Endodermal cell (in vitro differentiated cells): ENCODE measurements around the gene ROBO4. TPM values are rescaled to one million over a fixed set of nuclear protein-coding genes. Genes with fewer than 3 reads are reported as not detected.

Experiments
- DNase-seq: peaks from one replicate; pipeline ENCODE4 v3.0.0-alpha.2; 2017
- H3K27ac ChIP-seq: 2 replicates; pipeline ENCODE4 v1.5.1; 2013; ENCODE audit warnings: mild to moderate bottlenecking, low read depth, low read length, moderate library complexity
- H3K27me3 ChIP-seq: 2 replicates; pipeline ENCODE4 v1.6.1; 2013; ENCODE audit warnings: mild to moderate bottlenecking, low read length, moderate library complexity; ENCODE audit not compliant: insufficient read depth, control insufficient read depth, poor library complexity, severe bottlenecking
- H3K36me3 ChIP-seq: 2 replicates; pipeline ENCODE4 v1.7.0; 2013; ENCODE audit warnings: mild to moderate bottlenecking, low read length, moderate library complexity; ENCODE audit not compliant: control insufficient read depth, insufficient read depth
- H3K4me1 ChIP-seq: one replicate; pipeline ENCODE4 v1.7.0; 2013; ENCODE audit warnings: low read length; ENCODE audit not compliant: control insufficient read depth, insufficient read depth
- H3K4me3 ChIP-seq: 2 replicates; pipeline ENCODE4 v1.5.1; 2013; ENCODE audit warnings: mild to moderate bottlenecking, low read length, moderate library complexity
- H3K9ac ChIP-seq: 2 replicates; pipeline ENCODE4 v1.6.1; 2013; ENCODE audit warnings: mild to moderate bottlenecking, low read length, moderate library complexity; ENCODE audit not compliant: poor library complexity, severe bottlenecking; ENCODE audit errors: extremely low read depth
- H3K9me3 ChIP-seq: 2 replicates; pipeline ENCODE4 v1.6.1; 2013; ENCODE audit warnings: mild to moderate bottlenecking, low read length, moderate library complexity; ENCODE audit not compliant: control insufficient read depth
- H3K27ac Mint-ChIP-seq: 2 replicates; pipeline ENCODE4 v1.8.0; 2020; ENCODE audit warnings: mixed read lengths
- H3K27me3 Mint-ChIP-seq: 2 replicates; pipeline ENCODE4 v1.8.0; 2021; ENCODE audit warnings: mild to moderate bottlenecking, mixed read lengths; ENCODE audit not compliant: insufficient read depth
- H3K36me3 Mint-ChIP-seq: 2 replicates; pipeline ENCODE4 v1.8.0; 2020; ENCODE audit warnings: low read depth, mixed read lengths
- H3K4me1 Mint-ChIP-seq: 2 replicates; pipeline ENCODE4 v1.8.0; 2020; ENCODE audit warnings: mixed read lengths
- H3K4me3 Mint-ChIP-seq: 2 replicates; pipeline ENCODE4 v1.8.0; 2020; ENCODE audit warnings: mild to moderate bottlenecking, moderate library complexity, mixed read lengths
- H3K9me3 Mint-ChIP-seq: 2 replicates; pipeline ENCODE4 v1.8.0; 2020; ENCODE audit warnings: mild to moderate bottlenecking, mixed read lengths
- WGBS, 2 experiments: methylation state at CpG; one replicate each; pipeline versions ENCODE4 v1.1.5 to v1.1.7; 2013; ENCODE audit warnings: missing lambda C conversion rate in 2 of 2, mixed read lengths in 1 of 2; ENCODE audit not compliant: insufficient coverage in 1 of 2, insufficient read length in 1 of 2; 5-methylcytosine and 5-hydroxymethylcytosine counted together
- total RNA-seq, 2 donors: library from RNA; stranded (reverse); fragmentation: NEBNext Ultra II Directional in 1 of 2; extraction: Animal tissue kit (Norgen Biotek cat#: 25700) in 1 of 2; gene quantifications; 2 replicates in 1 of 2; 3 replicates in 1 of 2; pipeline ENCODE4 v1.2.1, GENCODE V29; 2021
- TF ChIP-seq, protein P1 (sequence below): fragments of 200-600 bp; sonication (generic); conservative IDR thresholded peaks from 2 replicates; pipeline ENCODE4 v1.5.0; 2021; ENCODE audit warnings: antibody characterized with exemption, mild to moderate bottlenecking

The ROBO4 gene
- total RNA-seq, 2 donors from 2014 or later, result 0.59 TPM; not detected in 1

DNA sequence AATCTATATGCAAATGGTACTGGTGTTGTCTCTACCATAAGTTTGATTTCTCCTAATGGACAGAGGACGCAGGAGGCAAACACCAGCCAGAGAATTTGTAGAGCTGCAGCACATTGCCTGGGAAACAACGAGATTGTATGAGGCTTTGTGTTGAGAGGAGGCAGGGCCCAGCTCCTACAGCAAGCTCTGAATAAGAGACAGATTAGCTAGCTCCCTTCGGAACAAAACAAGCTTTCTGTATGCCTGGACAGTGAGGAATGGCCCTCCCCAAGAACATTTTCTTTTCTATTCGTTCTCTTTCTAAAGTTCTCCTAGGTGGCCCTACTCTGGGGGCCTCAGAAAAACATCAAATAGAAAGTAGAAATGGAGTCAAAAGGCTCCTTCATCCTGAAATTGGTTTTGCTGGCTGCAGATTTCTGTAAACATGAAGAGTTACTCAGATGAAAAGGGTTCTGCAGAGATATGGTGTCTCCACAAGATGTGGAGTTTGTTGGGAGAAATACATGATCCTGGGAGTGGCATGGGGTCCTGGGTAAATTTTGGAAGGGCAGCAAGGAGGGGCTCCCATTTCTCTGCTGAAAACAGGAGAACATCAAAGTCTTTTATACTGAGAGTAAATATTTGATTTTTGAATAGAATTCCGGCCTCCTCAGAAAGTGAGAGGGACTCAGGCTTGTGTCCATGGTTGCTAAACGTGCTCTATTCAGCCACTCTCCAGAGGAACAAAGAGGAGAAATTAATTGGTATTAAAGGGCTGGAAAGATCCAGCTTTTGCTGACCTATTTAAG, 45.0 kb upstream of the ROBO4 start:
- no peak overlapping the region for H3K4me3 Mint-ChIP-seq
- Histone ChIP-seq H3K4me3 (no peak overlapping the region), H3K36me3 (no peaks in the 10 kb centered on the region), H3K9ac (no peak overlapping the region), H3K27me3 (peaks cover 34% of the 10 kb centered on the region), H3K4me1 (no peaks in the 10 kb centered on the region), H3K27ac (peak overlapping the region; percentile 39), H3K9me3 (no peaks in the 10 kb centered on the region)
- no peaks in the 10 kb centered on the region for H3K9me3 Mint-ChIP-seq
- no peaks in the 10 kb centered on the region for H3K36me3 Mint-ChIP-seq
- TF ChIP-seq, protein P1, sequence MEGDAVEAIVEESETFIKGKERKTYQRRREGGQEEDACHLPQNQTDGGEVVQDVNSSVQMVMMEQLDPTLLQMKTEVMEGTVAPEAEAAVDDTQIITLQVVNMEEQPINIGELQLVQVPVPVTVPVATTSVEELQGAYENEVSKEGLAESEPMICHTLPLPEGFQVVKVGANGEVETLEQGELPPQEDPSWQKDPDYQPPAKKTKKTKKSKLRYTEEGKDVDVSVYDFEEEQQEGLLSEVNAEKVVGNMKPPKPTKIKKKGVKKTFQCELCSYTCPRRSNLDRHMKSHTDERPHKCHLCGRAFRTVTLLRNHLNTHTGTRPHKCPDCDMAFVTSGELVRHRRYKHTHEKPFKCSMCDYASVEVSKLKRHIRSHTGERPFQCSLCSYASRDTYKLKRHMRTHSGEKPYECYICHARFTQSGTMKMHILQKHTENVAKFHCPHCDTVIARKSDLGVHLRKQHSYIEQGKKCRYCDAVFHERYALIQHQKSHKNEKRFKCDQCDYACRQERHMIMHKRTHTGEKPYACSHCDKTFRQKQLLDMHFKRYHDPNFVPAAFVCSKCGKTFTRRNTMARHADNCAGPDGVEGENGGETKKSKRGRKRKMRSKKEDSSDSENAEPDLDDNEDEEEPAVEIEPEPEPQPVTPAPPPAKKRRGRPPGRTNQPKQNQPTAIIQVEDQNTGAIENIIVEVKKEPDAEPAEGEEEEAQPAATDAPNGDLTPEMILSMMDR, result no peak
- H3K4me1 Mint-ChIP-seq, result no peaks in the 10 kb centered on the region
- WGBS, 2 experiments, result 78 to 81% methylated on average over 4 to 6 of the region's 6 CpGs
- peaks cover 44% of the 10 kb centered on the region for H3K27me3 Mint-ChIP-seq
- no peak overlapping the region for H3K27ac Mint-ChIP-seq
- DNase-seq, result no peak

DNA sequence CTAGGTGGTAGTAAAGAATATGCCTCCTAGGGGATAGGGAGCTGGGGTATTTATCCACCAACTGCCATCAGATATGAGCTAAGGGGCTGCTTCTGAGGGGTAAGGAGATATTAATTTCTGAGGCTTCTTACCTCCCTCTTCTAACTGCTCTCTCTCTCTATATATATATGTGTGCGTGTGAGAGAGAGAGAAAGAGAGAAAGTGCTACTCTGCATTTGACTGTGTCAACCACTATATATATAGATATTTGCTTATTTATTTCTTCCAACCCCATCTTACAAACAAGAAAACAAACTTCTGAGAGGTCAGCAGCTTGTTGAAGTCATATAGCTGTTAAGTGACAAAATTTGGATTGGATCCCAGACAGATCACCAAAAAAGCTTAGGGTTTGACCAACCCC, 44.0 kb upstream of the ROBO4 start:
- no peaks in the 10 kb centered on the region for H3K4me1 ChIP-seq
- H3K27me3 Mint-ChIP-seq, result peaks cover 44% of the 10 kb centered on the region
- H3K9ac ChIP-seq, result no peak overlapping the region

DNA sequence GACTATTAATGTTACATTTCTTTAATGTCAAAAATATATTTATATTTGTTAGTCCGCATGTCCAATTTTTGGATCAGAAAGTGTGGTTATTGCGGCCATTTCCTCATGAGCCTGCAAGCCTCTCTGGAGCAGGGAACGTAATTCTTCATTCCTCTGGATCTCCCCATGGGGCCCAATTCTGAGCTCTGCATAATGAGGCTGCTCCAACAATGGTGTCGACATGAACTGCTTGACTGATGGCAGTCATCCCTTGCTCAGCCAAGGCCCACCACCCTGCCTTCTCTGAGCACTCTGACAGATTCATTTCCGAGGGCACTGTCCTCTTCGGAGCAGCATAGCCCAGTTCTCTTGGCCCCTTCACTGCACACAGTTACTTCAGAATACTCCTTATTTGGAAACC, 41.3 kb upstream of the ROBO4 start:
- WGBS, 2 experiments, result 78 to 84% methylated on average over 5 to 6 of the region's 6 CpGs
- H3K4me3 Mint-ChIP-seq, result no peak overlapping the region
- H3K4me3 ChIP-seq, result no peak overlapping the region
- H3K27me3 ChIP-seq, result peaks cover 41% of the 10 kb centered on the region
- no peaks in the 10 kb centered on the region for H3K9me3 ChIP-seq
- H3K27me3 Mint-ChIP-seq, result peaks cover 44% of the 10 kb centered on the region
- no peak overlapping the region for H3K27ac Mint-ChIP-seq
- no peaks in the 10 kb centered on the region for H3K36me3 ChIP-seq
- DNase-seq, result no peak
- no peaks in the 10 kb centered on the region for H3K9me3 Mint-ChIP-seq
- TF ChIP-seq, protein P1, result no peak
- no peak overlapping the region for H3K9ac ChIP-seq
- no peaks in the 10 kb centered on the region for H3K4me1 Mint-ChIP-seq
- no peak overlapping the region for H3K27ac ChIP-seq
- H3K4me1 ChIP-seq, result no peaks in the 10 kb centered on the region
- no peaks in the 10 kb centered on the region for H3K36me3 Mint-ChIP-seq

More for the DNA sequence above, 44.0 kb upstream of the ROBO4 start:
- no peak overlapping the region for H3K27ac Mint-ChIP-seq
- DNase-seq, result no peak
- H3K4me3 ChIP-seq, result no peak overlapping the region
- no peak overlapping the region for H3K4me3 Mint-ChIP-seq
- no CpG with 5 or more reads among the region's 1 CpG for WGBS, 2 experiments
- H3K9me3 ChIP-seq, result no peaks in the 10 kb centered on the region
- H3K36me3 ChIP-seq, result no peaks in the 10 kb centered on the region
- H3K9me3 Mint-ChIP-seq, result no peaks in the 10 kb centered on the region
- H3K36me3 Mint-ChIP-seq, result no peaks in the 10 kb centered on the region
- H3K27ac ChIP-seq, result no peak overlapping the region
- H3K27me3 ChIP-seq, result peaks cover 39% of the 10 kb centered on the region
- no peaks in the 10 kb centered on the region for H3K4me1 Mint-ChIP-seq
- TF ChIP-seq, protein P1, result no peak
